OCI-LY7 (cell line): ENCODE results near the gene MICAL3.
"Not testable (repeated sequence)": the region's sequence is repeated elsewhere in the genome, so short reads cannot be mapped to it uniquely, and the experiment has no call there.

Experiments
- CTCF ChIP-seq: fragments of 200-600 bp; sonication (generic); conservative IDR thresholded peaks from 2 replicates; pipeline ENCODE4 v1.5.1; 2014; ENCODE audit warnings: mild to moderate bottlenecking, antibody characterized with exemption, low read length, moderate library complexity, mixed read lengths
- EZH2phosphoT487 ChIP-seq: fragments of 200-600 bp; sonication (generic); IDR thresholded peaks from 2 replicates; pipeline ENCODE4 v1.6.1; 2018; ENCODE audit warnings: low read depth, borderline replicate concordance, mild to moderate bottlenecking, mixed run types, antibody characterized with exemption, low read length, moderate library complexity, mixed read lengths

- TF ChIP-seq CTCF, EZH2phosphoT487: not testable (repeated sequence)
Measured at GRCh38 chr22:18053216-18053946, 29.0 kb upstream of the MICAL3 start.
